Astrocyte of the spinal cord (primary cell): ENCODE results near the gene MED13L.

Experiments used
- DNase-seq: peaks from one replicate; pipeline ENCODE4 v3.0.0; 2011; ENCODE audit warnings: low read depth, low spot score
- H3K4me3 ChIP-seq: 2 replicates; pipeline ENCODE4 v1.5.1; 2011; ENCODE audit warnings: low read depth, mild to moderate bottlenecking, low read length, moderate library complexity
- in situ Hi-C: cut with HindIII; loops from 2 replicates; pipeline ENCODE4 v1.10.0; 2017; ENCODE audit warnings: low sequenced_read_pairs
- TF ChIP-seq, protein P1 (sequence below): IDR thresholded peaks from 2 replicates; pipeline ENCODE4 v1.5.1; 2012; ENCODE audit warnings: low read depth, mild to moderate bottlenecking, low read length, inconsistent platforms

MED13L gene

DNA sequence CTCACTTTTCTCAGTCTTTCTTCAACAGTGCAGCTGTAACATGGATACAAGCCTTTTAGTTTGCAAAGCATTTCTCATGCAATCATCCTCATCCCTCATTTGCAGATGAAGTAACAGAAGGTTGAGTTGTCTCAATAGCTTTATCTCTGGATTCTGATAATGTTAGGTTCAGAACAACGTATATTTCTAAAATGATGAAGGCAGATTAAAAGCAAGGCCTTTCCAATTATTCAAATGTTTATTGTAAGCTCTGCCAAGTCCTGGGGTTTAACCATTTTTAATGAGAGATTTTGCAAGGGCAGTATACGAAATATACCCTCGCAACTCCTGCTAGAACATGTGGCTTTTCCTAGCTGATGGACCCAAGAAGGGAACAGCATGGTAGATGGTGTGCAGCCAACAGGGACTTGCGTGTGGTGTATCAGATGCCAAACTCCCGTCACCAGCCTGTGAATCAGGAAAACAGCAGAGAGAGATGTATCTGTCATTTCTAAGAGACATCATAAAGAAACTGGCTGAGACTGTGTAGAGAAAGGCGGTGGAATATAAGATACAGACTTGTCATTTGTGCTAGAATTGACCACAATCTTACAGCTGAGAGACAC, 319.7 kb downstream of the MED13L start:
- in situ Hi-C loops: no loop called here
- TF ChIP-seq, protein P1, sequence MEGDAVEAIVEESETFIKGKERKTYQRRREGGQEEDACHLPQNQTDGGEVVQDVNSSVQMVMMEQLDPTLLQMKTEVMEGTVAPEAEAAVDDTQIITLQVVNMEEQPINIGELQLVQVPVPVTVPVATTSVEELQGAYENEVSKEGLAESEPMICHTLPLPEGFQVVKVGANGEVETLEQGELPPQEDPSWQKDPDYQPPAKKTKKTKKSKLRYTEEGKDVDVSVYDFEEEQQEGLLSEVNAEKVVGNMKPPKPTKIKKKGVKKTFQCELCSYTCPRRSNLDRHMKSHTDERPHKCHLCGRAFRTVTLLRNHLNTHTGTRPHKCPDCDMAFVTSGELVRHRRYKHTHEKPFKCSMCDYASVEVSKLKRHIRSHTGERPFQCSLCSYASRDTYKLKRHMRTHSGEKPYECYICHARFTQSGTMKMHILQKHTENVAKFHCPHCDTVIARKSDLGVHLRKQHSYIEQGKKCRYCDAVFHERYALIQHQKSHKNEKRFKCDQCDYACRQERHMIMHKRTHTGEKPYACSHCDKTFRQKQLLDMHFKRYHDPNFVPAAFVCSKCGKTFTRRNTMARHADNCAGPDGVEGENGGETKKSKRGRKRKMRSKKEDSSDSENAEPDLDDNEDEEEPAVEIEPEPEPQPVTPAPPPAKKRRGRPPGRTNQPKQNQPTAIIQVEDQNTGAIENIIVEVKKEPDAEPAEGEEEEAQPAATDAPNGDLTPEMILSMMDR: no peak

DNA sequence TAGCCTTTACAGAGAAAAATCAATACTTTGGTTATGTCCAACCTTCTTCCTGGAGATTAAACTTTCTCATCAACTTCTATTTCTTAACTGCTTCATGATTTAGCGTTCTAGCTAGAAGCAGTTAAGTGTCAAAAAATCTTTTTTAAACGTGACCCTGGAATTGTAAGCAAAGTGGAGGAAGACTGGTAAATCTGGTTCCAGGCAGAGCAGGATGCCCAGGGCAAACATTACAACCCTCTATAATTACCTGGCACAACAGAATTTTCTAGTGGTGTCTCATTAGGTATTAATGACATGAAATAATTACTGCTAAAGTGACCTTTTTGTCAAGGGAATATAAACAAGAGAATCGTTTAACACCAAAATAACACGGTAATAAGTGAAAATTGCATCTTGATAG, 320.8 kb downstream of the MED13L start:
- H3K4me3 ChIP-seq: no peak overlapping the region
- in situ Hi-C loops: no loop called here
- DNase-seq: no peak
- TF ChIP-seq, protein P1: no peak

More for the DNA sequence above, 319.7 kb downstream of the MED13L start:
- no peak overlapping the region for H3K4me3 ChIP-seq
- DNase-seq: no peak

DNA sequence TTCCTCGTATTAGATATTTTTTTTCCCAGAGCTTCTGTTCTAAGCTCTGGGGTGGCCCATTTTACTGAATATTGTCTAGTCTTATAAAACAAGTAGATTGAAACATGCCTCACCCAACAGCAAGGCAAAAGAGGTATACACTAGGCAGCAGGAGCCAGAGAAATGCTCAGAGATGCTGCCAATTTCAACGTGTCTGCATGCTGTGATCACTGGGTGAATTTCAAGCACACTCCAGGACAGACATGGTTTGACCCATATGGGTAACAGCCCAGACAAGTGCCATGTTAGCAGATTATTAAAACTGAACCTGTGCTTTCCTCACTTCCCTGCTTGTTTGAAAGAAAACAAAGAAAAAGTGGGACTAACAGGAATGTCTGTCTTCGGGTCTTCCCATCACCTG, 321.3 kb downstream of the MED13L start:
- TF ChIP-seq, protein P1: no peak
- no peak overlapping the region for H3K4me3 ChIP-seq
- in situ Hi-C loops: no loop called here
- no peak for DNase-seq

DNA sequence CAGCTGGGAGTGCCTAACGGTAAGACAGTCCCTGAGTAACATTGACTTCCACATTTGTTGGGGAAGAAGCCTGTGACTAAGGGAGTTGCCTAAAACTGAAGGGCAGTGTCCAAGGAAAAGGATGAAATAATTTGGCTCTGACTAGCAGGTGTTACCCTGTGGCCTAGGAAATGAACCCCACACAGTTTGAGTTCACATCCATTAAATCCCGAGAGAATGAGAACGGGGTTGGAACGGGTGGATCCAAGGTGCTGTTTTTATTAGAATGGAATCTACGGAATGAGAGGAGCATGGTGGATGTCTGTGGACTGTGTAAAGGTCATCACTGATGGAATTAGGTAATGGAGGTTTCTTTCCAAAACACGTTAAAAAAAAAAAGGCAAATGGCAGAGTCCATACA, 324.0 kb downstream of the MED13L start:
- H3K4me3 ChIP-seq: no peak overlapping the region
- no peak for DNase-seq
- TF ChIP-seq, protein P1: no peak
- in situ Hi-C loops: no loop called here

DNA sequence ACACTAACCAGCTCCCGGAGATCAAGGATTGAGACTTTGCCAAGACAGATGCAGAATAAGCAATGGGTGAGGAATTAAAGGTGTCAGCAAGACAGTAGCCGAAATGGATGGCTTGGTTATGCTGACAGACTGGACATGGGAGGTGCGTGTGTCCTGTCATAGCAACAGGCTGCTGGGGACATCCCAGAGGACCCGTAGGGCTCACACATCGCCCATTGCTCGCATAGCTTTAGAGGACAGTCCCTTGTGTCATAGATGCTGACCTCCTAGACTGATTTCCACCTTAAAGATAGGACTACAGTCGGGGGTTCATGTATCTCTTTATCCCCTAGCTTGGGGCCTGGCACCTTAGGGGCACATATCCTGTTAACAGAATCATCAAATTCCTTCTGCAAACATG, 324.5 kb downstream of the MED13L start:
- in situ Hi-C loops: no loop called here
- TF ChIP-seq, protein P1: no peak
- no peak for DNase-seq
- H3K4me3 ChIP-seq: no peak overlapping the region

DNA sequence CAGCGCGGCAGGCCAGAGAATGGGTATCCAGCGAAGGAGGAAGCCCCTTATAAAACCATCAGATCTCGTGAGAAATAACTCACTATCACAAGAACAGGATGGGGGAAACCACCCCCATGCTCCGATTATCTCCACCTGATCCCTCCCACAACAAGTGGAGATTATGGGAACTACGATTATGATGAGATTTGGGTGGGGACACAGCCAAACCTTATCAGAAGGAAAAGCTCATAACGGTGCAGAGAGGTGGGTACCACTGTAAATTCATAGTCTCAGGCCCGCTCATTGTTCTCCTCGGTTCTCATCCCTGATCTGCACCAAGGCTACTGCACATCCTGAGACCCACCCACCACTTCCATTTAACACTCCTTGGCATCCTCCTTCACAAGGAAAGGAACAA, 326.5 kb downstream of the MED13L start:
- H3K4me3 ChIP-seq: no peak overlapping the region
- TF ChIP-seq, protein P1: no peak
- DNase-seq: no peak
- in situ Hi-C loops: no loop called here

DNA sequence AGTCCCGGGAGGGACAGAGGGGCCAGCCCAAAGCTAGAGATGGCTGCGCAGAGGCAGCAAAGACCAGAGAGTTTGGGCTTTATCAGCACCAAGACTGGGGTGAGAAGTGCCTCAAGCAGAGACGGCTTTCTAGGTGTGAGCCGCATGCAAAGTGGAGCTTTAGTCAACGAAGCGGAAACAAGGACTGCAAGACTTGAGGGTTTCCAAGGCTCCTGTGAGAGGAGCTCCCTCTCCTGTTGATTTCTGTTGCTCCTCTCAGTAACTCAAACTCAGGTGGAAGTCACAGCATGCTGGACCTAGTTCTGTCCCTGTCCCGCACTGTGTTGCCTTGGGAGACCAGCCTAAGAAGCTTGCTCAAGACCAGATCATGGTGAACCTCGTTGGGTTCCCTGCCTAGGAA, 327.8 kb downstream of the MED13L start:
- TF ChIP-seq, protein P1: no peak
- no peak for DNase-seq
- in situ Hi-C loops: no loop called here
- no peak overlapping the region for H3K4me3 ChIP-seq
